Amygdala (tissue), 56 donors: Measurements from ENCODE around the gene MRPL42.
"Not testable (repeated sequence)": the region's sequence is repeated elsewhere in the genome, so short reads cannot be mapped to it uniquely, and the experiment has no call there.

Source experiments
- DNase-seq, 56 donors: peaks; one replicate each; lab custom pipeline; 2025; lab: John Stamatoyannopoulos, UW

Gene MRPL42

GRCh38 chr12:93467351-93468007, at the start of gene MRPL42:
Gene MRPL42 (plus strand): TSS chr12:93467514. CDS start chr12:93469286, 1,772 bp downstream.
- DNase-seq: peak; percentile 35 to 94 (median 80)

GRCh38 chr12:93417967-93418480, 49.3 kb upstream of the MRPL42 start:
- no peak for DNase-seq

- DNase-seq: peak in 1 of 56 donors; percentile 5
Measured at GRCh38 chr12:93419388-93420034, 47.8 kb upstream of the MRPL42 start.

GRCh38 chr12:93422050-93422449, 45.3 kb upstream of the MRPL42 start:
- no peak for DNase-seq

GRCh38 chr12:93425736-93426411, 41.4 kb upstream of the MRPL42 start:
- DNase-seq: no peak

GRCh38 chr12:93426412-93426805, 40.9 kb upstream of the MRPL42 start:
- no peak for DNase-seq

GRCh38 chr12:93427779-93428564, 39.3 kb upstream of the MRPL42 start:
- DNase-seq: no peak

GRCh38 chr12:93429448-93429847, 37.9 kb upstream of the MRPL42 start:
- no peak for DNase-seq

GRCh38 chr12:93429852-93430251, 37.5 kb upstream of the MRPL42 start:
- DNase-seq: no peak

- no peak for DNase-seq
Measured at GRCh38 chr12:93430280-93430679, 37.0 kb upstream of the MRPL42 start.

- DNase-seq: not testable (repeated sequence)
Measured at GRCh38 chr12:93432031-93432430, 35.3 kb upstream of the MRPL42 start.

- no peak for DNase-seq
Measured at GRCh38 chr12:93434256-93434865, 33.0 kb upstream of the MRPL42 start.

- DNase-seq: no peak
Measured at GRCh38 chr12:93438266-93439050, 28.9 kb upstream of the MRPL42 start.

- DNase-seq: no peak
Measured at GRCh38 chr12:93440043-93440835, 27.1 kb upstream of the MRPL42 start.

- peak in 8 of 56 donors; percentile 13 to 45 (median 31) for DNase-seq
Measured at GRCh38 chr12:93441081-93441616, 26.2 kb upstream of the MRPL42 start.

- DNase-seq: peak; percentile 73 to 98 (median 95)
Measured at GRCh38 chr12:93441617-93442410, 25.5 kb upstream of the MRPL42 start, which contains the start of gene UBE2N. Gene UBE2N (minus strand): TSS chr12:93441947. CDS start chr12:93441884, 63 bp downstream.
